ENCODE data around the gene SGTA. TPM values are rescaled to one million over a fixed set of nuclear protein-coding genes. Genes with fewer than 3 reads are reported as not detected.

The SGTA gene
- total and polyA plus RNA-seq, 2 of the 13 experiments (the other 11 are each of a cell fraction or from before 2014, with no cell fraction given): 43.9 to 47.4 TPM

DNA sequence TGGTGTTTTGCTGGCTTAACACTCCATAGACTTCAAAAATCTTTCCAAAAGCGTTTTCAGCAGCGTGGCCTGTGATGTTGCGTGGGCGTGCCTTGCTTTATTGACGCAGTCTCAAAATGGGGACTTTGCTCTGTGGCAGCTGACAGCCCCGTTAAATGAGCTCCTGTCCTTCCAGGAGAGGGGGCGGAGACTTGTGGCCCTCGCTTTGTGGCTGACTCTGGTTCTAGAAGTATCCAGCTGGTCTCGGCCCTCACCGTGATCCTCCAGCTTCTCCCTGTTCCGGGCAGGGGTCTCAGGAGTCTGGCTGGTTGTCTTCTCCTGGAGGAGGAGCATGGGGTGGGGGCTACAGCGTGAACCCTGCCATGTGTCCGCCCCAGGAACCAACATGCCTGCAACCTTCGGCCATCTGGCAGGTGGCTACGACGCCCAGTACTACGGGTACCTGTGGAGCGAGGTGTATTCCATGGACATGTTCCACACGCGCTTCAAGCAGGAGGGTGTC is 28.2 kb upstream of the SGTA start (continued):
- TF ChIP-seq, protein P1, sequence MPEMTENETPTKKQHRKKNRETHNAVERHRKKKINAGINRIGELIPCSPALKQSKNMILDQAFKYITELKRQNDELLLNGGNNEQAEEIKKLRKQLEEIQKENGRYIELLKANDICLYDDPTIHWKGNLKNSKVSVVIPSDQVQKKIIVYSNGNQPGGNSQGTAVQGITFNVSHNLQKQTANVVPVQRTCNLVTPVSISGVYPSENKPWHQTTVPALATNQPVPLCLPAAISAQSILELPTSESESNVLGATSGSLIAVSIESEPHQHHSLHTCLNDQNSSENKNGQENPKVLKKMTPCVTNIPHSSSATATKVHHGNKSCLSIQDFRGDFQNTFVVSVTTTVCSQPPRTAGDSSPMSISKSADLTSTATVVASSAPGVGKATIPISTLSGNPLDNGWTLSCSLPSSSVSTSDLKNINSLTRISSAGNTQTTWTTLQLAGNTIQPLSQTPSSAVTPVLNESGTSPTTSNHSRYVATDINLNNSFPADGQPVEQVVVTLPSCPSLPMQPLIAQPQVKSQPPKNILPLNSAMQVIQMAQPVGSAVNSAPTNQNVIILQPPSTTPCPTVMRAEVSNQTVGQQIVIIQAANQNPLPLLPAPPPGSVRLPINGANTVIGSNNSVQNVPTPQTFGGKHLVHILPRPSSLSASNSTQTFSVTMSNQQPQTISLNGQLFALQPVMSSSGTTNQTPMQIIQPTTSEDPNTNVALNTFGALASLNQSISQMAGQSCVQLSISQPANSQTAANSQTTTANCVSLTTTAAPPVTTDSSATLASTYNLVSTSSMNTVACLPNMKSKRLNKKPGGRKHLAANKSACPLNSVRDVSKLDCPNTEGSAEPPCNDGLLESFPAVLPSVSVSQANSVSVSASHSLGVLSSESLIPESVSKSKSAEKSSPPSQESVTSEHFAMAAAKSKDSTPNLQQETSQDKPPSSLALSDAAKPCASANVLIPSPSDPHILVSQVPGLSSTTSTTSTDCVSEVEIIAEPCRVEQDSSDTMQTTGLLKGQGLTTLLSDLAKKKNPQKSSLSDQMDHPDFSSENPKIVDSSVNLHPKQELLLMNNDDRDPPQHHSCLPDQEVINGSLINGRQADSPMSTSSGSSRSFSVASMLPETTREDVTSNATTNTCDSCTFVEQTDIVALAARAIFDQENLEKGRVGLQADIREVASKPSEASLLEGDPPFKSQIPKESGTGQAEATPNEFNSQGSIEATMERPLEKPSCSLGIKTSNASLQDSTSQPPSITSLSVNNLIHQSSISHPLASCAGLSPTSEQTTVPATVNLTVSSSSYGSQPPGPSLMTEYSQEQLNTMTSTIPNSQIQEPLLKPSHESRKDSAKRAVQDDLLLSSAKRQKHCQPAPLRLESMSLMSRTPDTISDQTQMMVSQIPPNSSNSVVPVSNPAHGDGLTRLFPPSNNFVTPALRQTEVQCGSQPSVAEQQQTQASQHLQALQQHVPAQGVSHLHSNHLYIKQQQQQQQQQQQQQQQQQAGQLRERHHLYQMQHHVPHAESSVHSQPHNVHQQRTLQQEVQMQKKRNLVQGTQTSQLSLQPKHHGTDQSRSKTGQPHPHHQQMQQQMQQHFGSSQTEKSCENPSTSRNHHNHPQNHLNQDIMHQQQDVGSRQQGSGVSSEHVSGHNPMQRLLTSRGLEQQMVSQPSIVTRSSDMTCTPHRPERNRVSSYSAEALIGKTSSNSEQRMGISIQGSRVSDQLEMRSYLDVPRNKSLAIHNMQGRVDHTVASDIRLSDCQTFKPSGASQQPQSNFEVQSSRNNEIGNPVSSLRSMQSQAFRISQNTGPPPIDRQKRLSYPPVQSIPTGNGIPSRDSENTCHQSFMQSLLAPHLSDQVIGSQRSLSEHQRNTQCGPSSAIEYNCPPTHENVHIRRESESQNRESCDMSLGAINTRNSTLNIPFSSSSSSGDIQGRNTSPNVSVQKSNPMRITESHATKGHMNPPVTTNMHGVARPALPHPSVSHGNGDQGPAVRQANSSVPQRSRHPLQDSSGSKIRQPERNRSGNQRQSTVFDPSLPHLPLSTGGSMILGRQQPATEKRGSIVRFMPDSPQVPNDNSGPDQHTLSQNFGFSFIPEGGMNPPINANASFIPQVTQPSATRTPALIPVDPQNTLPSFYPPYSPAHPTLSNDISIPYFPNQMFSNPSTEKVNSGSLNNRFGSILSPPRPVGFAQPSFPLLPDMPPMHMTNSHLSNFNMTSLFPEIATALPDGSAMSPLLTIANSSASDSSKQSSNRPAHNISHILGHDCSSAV (CRISPR knock-in tag; IDR thresholded peaks at IDR 0.05; ENCODE audit: borderline replicate concordance): no peak
- TF ChIP-seq ZNF12 (CRISPR knock-in tag; IDR thresholded peaks at IDR 0.05) (no peak), DMAP1 (CRISPR knock-in tag; IDR thresholded peaks at IDR 0.05) (peak; percentile 46; the same call in 1 of the 2 replicates), EEA1 (CRISPR knock-in tag; IDR thresholded peaks at IDR 0.05; ENCODE audit: borderline replicate concordance) (no peak), CENPT (CRISPR knock-in tag; IDR thresholded peaks at IDR 0.05; ENCODE audit: low read depth) (no peak), ZNF101 (CRISPR knock-in tag; IDR thresholded peaks at IDR 0.05; ENCODE audit: borderline replicate concordance, low read depth) (no peak), ZNF432 (CRISPR knock-in tag; IDR thresholded peaks at IDR 0.05; ENCODE audit: borderline replicate concordance) (no peak), FOXA3 (CRISPR knock-in tag; IDR thresholded peaks at IDR 0.05) (peak; percentile 76), CREM (IDR thresholded peaks at IDR 0.05) (no peak), CREM (CRISPR knock-in tag; IDR thresholded peaks at IDR 0.05) (no peak), ZNF570 (CRISPR knock-in tag; IDR thresholded peaks at IDR 0.05; ENCODE audit: borderline replicate concordance) (no peak), ZNF138 (CRISPR knock-in tag; IDR thresholded peaks at IDR 0.05; ENCODE audit: low read depth) (no peak), SALL1 (CRISPR knock-in tag; IDR thresholded peaks at IDR 0.05) (peak; percentile 80), ZBTB3 (CRISPR knock-in tag; IDR thresholded peaks at IDR 0.05; ENCODE audit: borderline replicate concordance, low read depth) (no peak), MATR3 (CRISPR knock-in tag; IDR thresholded peaks at IDR 0.05) (no peak), RNF2 (conservative IDR thresholded peaks at IDR 0.05; ENCODE audit: low read depth) (0 out of 2 replicates have a peak, but pooled peaks have one; percentile 8)
- TF ChIP-seq, protein P2, sequence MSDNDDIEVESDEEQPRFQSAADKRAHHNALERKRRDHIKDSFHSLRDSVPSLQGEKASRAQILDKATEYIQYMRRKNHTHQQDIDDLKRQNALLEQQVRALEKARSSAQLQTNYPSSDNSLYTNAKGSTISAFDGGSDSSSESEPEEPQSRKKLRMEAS (IDR thresholded peaks at IDR 0.05): peak; percentile 91
- TF ChIP-seq, protein P3, sequence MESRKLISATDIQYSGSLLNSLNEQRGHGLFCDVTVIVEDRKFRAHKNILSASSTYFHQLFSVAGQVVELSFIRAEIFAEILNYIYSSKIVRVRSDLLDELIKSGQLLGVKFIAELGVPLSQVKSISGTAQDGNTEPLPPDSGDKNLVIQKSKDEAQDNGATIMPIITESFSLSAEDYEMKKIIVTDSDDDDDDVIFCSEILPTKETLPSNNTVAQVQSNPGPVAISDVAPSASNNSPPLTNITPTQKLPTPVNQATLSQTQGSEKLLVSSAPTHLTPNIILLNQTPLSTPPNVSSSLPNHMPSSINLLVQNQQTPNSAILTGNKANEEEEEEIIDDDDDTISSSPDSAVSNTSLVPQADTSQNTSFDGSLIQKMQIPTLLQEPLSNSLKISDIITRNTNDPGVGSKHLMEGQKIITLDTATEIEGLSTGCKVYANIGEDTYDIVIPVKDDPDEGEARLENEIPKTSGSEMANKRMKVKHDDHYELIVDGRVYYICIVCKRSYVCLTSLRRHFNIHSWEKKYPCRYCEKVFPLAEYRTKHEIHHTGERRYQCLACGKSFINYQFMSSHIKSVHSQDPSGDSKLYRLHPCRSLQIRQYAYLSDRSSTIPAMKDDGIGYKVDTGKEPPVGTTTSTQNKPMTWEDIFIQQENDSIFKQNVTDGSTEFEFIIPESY (CRISPR knock-in tag; IDR thresholded peaks at IDR 0.05): peak; percentile 30
- TF ChIP-seq, protein P4, sequence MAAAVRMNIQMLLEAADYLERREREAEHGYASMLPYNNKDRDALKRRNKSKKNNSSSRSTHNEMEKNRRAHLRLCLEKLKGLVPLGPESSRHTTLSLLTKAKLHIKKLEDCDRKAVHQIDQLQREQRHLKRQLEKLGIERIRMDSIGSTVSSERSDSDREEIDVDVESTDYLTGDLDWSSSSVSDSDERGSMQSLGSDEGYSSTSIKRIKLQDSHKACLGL (CRISPR knock-in tag; IDR thresholded peaks at IDR 0.05): no peak
- TF ChIP-seq, protein P5, sequence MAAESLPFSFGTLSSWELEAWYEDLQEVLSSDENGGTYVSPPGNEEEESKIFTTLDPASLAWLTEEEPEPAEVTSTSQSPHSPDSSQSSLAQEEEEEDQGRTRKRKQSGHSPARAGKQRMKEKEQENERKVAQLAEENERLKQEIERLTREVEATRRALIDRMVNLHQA (CRISPR knock-in tag; IDR thresholded peaks at IDR 0.05): no peak

Data from HepG2 (cell line).